Heart right ventricle (tissue), 16 donors: Measurements from ENCODE around the gene SSBP2. TPM values are rescaled to one million over a fixed set of nuclear protein-coding genes. Genes with fewer than 3 reads are reported as not detected.

ENCODE experiments used
- ATAC-seq, 8 donors: fragments of 200-7000 bp; cut with Tn5 transposase; one replicate each; pipeline ENCODE4 v1.9.1; 2020; ENCODE audit warnings: mild to moderate bottlenecking in 8 of 8, moderate library complexity in 8 of 8, moderate number of reproducible peaks in 1 of 8
- DNase-seq, 2 donors: peaks; one replicate each; pipeline ENCODE4 v3.0.0-alpha.2; 2020
- H3K27ac ChIP-seq, 10 donors: fragments of 200-600 bp; sonication (generic) in 2 of 10; one replicate each; pipeline versions ENCODE4 v1.5.0 to v1.8.0; 2020 to 2022; ENCODE audit warnings: mild to moderate bottlenecking in 3 of 10
- H3K27me3 ChIP-seq, 7 donors: fragments of 200-600 bp; one replicate each; pipeline ENCODE4 v1.8.0; 2021 to 2022; ENCODE audit warnings: mild to moderate bottlenecking in 2 of 7
- H3K36me3 ChIP-seq, 9 donors: fragments of 200-600 bp; sonication (generic) in 1 of 9; one replicate each; pipeline versions ENCODE4 v1.5.0 to v1.8.0; 2020 to 2022; ENCODE audit warnings: mild to moderate bottlenecking in 2 of 9
- H3K4me1 ChIP-seq, 9 donors: fragments of 200-600 bp; sonication (generic) in 1 of 9; one replicate each; pipeline versions ENCODE4 v1.5.0 to v1.8.0; 2020 to 2022; ENCODE audit warnings: mild to moderate bottlenecking in 4 of 9
- H3K4me3 ChIP-seq, 10 donors: fragments of 200-600 bp; sonication (generic) in 2 of 10; one replicate each; pipeline versions ENCODE4 v1.5.0 to v1.8.0; 2020 to 2022; ENCODE audit warnings: mild to moderate bottlenecking in 7 of 10, moderate library complexity in 2 of 10
- H3K9me3 ChIP-seq, 11 donors: fragments of 200-600 bp in 10 of 11; sonication (generic) in 2 of 11; one replicate each; pipeline versions ENCODE4 v1.5.0 to v1.8.0; 2013 to 2022; ENCODE audit warnings: mild to moderate bottlenecking in 2 of 11, control low read depth in 1 of 11, moderate library complexity in 1 of 11
- WGBS, 2 donors: extraction: QIAGEN DNeasy Blood & Tissue Kit; methylation state at CpG; one replicate each; pipeline ENCODE4 v1.1.7; 2013; ENCODE audit warnings: inconsistent platforms in 1 of 2; 5-methylcytosine and 5-hydroxymethylcytosine counted together
- intact Hi-C, 10 donors: fragments of 100-400 bp; cut with DNase I; formaldehyde crosslinking; loops; one replicate each; pipeline versions ENCODE4 v1.11.1 to v1.14.2; 2022
- polyA plus RNA-seq, 2 donors: library from polyadenylated mRNA; stranded (reverse); fragments of 200-250 nt; gene quantifications; one replicate each; pipeline ENCODE4 v1.2.3, GENCODE V29; 2013
- total RNA-seq, 10 donors: library from RNA; stranded (reverse); fragmentation: NEBNext Ultra II Directional in 3 of 10; extraction: Animal tissue kit (Norgen Biotek cat#: 25700) in 3 of 10; gene quantifications; one replicate each; pipeline versions ENCODE4 v1.2.1 to v1.2.4, GENCODE V29; 2021 to 2023
- TF ChIP-seq, protein P1 (sequence below), 9 donors: fragments of 200-600 bp; sonication (generic) in 2 of 9; IDR thresholded peaks; one replicate each; pipeline versions ENCODE4 v1.5.0 to v1.8.0; 2021 to 2022; ENCODE audit warnings: antibody characterized with exemption in 9 of 9, mild to moderate bottlenecking in 5 of 9, moderate library complexity in 1 of 9
- donor health status: Arrhythmogenic right ventricular cardiomyopathy.
- donor health status: ischemic (EF 13 %, LVEDD 7.1; RV severe dilation, severe dysfunction).
- donor health status: healthy with polysubstance abuse.
- donor health status: DM: no; HTN: yes; CAD: no.
- donor health status: DM: no; HTN: no; CAD: no.
- donor health status: ischemic (EF 25% LVEDD 6.9; RV normal size, moderate dysfunction).
- donor health status: ischemic (EF 25% LVEDD 5.7; RV mildly dilated, moderate dysfunction).
- donor health status: healthy.
- donor health status: DM: yes; HTN: yes; CAD: no.
- donor health status: Ischemic cardiomyopathy.
- donor health status: ischemic (EF 35%, LVEDD 5.7; RV mildly dilated, moderate dysfunction).
- donor health status: nonischemic (EF 11% LVEDD 7.7; RV severe dilation, severe dysfunction).
- donor health status: DM: yes; HTN: yes; CAD: no.
- donor health status: PGD.
- donor health status: ischemic (EF 29% LVEDD 5.4; RV normal size, mild dysfunction).
- donor health status: nonischemic (EF 23%, LVEDD 6.1; RV moderate dilation, normal function).

SSBP2 gene
- total and polyA plus RNA-seq, 12 donors = 24.2 to 85.9 (median 52.0) TPM

DNA sequence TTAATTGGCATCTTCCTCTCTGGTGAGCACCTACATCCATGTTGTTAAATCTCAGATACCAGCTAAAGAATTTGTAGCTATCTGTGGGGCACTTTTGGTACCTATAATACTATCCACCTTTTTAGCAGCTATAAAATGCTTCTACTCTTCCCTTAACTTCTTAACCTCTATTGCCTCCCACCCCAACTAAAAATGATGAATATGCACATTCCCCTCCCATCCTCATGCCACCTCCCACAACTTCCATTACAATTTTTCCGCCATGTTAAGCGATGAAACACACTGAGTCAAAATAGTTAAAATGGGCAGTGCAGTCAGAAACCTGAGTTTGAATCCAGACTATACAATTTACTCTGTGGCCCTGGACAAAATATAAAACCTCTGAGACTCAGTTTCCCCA lies 10.1 kb downstream of the SSBP2 start:
- Histone ChIP-seq H3K9me3 (no peaks in the 10 kb centered on the region), H3K27me3 (no peaks in the 10 kb centered on the region), H3K36me3 (peaks cover 0 to 3% (median 0%) of the 10 kb centered on the region in 9 donors), H3K27ac (no peak overlapping the region), H3K4me1 (peaks cover 0 to 10% (median 0%) of the 10 kb centered on the region in 9 donors), H3K4me3 (no peak overlapping the region)
- intact Hi-C loops = loop anchor here in 2 of 10 donors (10.0 kb wide), 2 partner anchors 316 to 424 kb away; no protein-coding TSS in a partner anchor
- WGBS, 2 donors = 98 to 100% methylated on average over 2 of the region's 2 CpGs
- ATAC-seq = no peak
- DNase-seq = no peak
- TF ChIP-seq, protein P1, sequence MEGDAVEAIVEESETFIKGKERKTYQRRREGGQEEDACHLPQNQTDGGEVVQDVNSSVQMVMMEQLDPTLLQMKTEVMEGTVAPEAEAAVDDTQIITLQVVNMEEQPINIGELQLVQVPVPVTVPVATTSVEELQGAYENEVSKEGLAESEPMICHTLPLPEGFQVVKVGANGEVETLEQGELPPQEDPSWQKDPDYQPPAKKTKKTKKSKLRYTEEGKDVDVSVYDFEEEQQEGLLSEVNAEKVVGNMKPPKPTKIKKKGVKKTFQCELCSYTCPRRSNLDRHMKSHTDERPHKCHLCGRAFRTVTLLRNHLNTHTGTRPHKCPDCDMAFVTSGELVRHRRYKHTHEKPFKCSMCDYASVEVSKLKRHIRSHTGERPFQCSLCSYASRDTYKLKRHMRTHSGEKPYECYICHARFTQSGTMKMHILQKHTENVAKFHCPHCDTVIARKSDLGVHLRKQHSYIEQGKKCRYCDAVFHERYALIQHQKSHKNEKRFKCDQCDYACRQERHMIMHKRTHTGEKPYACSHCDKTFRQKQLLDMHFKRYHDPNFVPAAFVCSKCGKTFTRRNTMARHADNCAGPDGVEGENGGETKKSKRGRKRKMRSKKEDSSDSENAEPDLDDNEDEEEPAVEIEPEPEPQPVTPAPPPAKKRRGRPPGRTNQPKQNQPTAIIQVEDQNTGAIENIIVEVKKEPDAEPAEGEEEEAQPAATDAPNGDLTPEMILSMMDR (IDR thresholded peaks at IDR 0.05) = no peak

DNA sequence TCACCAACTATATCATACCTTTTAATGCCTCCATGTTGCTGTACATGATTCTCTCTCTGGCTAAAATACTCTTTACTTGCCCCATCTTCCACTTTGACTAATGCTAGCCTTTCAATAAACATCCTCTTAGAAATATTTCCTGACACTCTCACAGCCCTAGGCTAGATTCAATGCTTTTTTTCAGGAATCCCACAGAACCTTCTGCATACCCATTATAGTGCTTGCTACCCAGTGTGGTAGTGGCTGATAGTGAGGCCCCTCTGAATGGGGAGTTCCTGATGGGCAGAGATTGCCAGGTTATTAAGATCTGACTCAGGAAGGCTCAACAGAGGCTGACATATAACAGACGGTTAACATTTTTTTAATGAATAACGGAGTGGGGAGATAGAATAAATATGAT lies 11.6 kb downstream of the SSBP2 start:
- intact Hi-C loops = no loop called here
- ATAC-seq (no peak), DNase-seq (no peak)
- WGBS, 2 donors = 84 to 91% methylated on average over 2 of the region's 2 CpGs
- Histone ChIP-seq H3K9me3 (no peaks in the 10 kb centered on the region), H3K4me3 (no peak overlapping the region), H3K27me3 (no peaks in the 10 kb centered on the region), H3K4me1 (peaks cover 0 to 10% (median 0%) of the 10 kb centered on the region in 9 donors), H3K36me3 (peaks cover 0 to 3% (median 0%) of the 10 kb centered on the region in 9 donors), H3K27ac (no peak overlapping the region)
- TF ChIP-seq, protein P1 (IDR thresholded peaks at IDR 0.05) = no peak

DNA sequence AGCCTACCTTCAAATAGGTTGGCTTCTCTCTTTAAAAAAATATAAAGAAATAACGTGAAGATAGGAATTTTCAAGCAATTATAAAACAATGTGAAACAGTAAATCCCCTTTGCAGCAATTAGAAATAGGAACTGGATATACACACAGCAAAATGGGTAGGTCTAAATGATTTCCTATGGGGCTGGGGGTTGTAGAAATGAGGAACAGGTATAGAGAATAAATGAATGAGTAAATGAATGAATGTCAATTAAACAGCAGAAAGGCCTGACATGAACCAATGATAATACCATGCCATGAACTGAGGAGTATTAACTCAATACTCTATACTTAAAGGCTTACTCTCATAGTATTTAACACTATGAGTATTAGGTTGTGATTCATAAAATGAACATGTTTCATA lies 21.6 kb downstream of the SSBP2 start:
- no peak for DNase-seq
- TF ChIP-seq, protein P1 (IDR thresholded peaks at IDR 0.05) = no peak
- no peaks in the 10 kb centered on the region for H3K9me3 ChIP-seq
- H3K4me1 ChIP-seq = peaks cover 0 to 33% (median 9%) of the 10 kb centered on the region in 9 donors
- ATAC-seq = no peak
- no peak overlapping the region for H3K27ac ChIP-seq
- 91 to 93% methylated on average over 1 of the region's 1 CpG for WGBS, 2 donors
- intact Hi-C loops = no loop called here
- no peaks in the 10 kb centered on the region for H3K36me3 ChIP-seq
- H3K27me3 ChIP-seq = no peaks in the 10 kb centered on the region
- no peak overlapping the region for H3K4me3 ChIP-seq

DNA sequence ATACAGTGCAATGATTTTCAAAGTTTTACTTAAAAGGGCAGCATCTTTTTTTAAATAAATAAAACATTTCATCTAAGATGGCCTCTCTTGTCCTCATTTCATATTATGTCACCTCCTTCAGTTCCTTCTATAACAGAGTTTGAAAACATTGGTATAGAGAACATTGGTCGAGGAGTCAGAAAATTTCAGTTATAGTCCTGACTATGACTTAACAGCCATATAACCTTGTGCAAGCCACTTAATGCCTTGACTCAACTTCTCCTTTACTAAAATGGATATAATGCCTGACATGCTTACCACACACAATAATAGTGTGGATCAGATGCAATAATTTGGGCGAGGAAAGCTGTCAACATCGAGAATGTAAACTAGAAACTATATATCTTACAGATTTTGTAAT lies 22.6 kb downstream of the SSBP2 start:
- no peak overlapping the region for H3K4me3 ChIP-seq
- intact Hi-C loops = no loop called here

More for the DNA sequence above, 22.6 kb downstream of the SSBP2 start:
- WGBS, 2 donors = 96 to 99% methylated on average over 3 of the region's 3 CpGs
- H3K36me3 ChIP-seq = no peaks in the 10 kb centered on the region
- H3K4me1 ChIP-seq = peaks cover 0 to 39% (median 10%) of the 10 kb centered on the region in 9 donors
- no peak overlapping the region for H3K27ac ChIP-seq
- H3K9me3 ChIP-seq = no peaks in the 10 kb centered on the region
- ATAC-seq = no peak
- no peak for DNase-seq
- H3K27me3 ChIP-seq = no peaks in the 10 kb centered on the region
- TF ChIP-seq, protein P1 (IDR thresholded peaks at IDR 0.05) = no peak
